ENCODE results near the gene RELL1. TPM values are rescaled to one million over a fixed set of nuclear protein-coding genes. Genes with fewer than 3 reads are reported as not detected.

RELL1 gene
- polyA plus RNA-seq, 1 donor from 2014 or later: 0.47 TPM

DNA sequence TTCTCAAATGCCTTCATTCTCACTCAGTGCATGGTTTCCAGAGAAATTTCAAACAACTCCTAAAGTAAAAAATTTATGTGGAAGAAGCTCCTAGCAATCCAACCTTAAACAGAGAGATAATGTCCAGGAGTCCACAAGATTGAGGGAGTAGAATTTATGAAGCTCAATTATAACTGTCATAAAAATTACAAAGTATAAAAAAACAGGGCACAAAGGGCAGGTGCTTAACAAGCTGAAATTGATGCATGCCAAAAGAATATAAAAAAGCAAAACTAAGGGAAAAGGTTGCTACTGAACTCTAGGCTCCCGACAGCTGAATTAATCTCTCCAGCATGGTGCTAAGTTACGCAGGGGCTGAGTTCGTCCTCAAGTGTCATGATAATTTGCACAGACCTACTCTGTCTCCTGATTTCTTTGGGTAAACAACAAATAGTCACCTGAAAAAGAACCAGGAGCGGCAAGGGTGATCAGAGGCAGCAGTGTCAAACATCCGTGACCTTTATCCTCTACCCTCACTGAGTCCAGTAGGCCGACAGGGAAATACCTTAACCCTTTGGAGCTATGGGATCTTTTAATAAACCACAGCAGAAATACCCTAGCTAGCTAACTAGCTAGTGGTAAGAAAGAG lies 47.2 kb upstream of the RELL1 start:
- Histone ChIP-seq H3K36me3 (ENCODE audit: insufficient read depth, low read length) (no peaks in the 10 kb centered on the region), H3K9me3 (ENCODE audit: low read length) (no peaks in the 10 kb centered on the region), H4K20me1 (ENCODE audit: insufficient read depth) (no peaks in the 10 kb centered on the region), H3K9me2 (ENCODE audit: insufficient read depth, low read length) (no peaks in the 10 kb centered on the region), H3K4me2 (ENCODE audit: low read length) (no peak overlapping the region), H3K27ac (ENCODE audit: low read length) (no peak overlapping the region), H3K9ac (ENCODE audit: low read length) (no peak overlapping the region), H3F3A (ENCODE audit: insufficient read depth, low read length, poor library complexity, severe bottlenecking) (no peaks in the 10 kb centered on the region), H3K79me2 (replicated peaks; ENCODE audit: insufficient read depth, low read length) (no peaks in the 10 kb centered on the region), H3K27me3 (ENCODE audit: insufficient read depth, low read depth, low read length) (no peaks in the 10 kb centered on the region), H3K4me3 (ENCODE audit: low read length) (no peak overlapping the region), H2AFZ (ENCODE audit: low read depth, low read length) (no peak overlapping the region)
- TF ChIP-seq POLR2AphosphoS5 (IDR thresholded peaks at IDR 0.05) (no peak), SMC3 (conservative IDR thresholded peaks at IDR 0.05; ENCODE audit: poor library complexity) (no peak), TAF1 (IDR thresholded peaks at IDR 0.05; ENCODE audit: low read depth) (no peak), MXI1 (conservative IDR thresholded peaks at IDR 0.05; ENCODE audit: poor library complexity, severe bottlenecking) (no peak), EP300 (conservative IDR thresholded peaks at IDR 0.05; ENCODE audit: poor library complexity, severe bottlenecking) (no peak), EZH2 (IDR thresholded peaks at IDR 0.05; ENCODE audit: borderline replicate concordance, insufficient read depth, low read length, poor library complexity, severe bottlenecking) (no peak), RAD21 (conservative IDR thresholded peaks at IDR 0.05) (no peak)
- TF ChIP-seq, protein P1, sequence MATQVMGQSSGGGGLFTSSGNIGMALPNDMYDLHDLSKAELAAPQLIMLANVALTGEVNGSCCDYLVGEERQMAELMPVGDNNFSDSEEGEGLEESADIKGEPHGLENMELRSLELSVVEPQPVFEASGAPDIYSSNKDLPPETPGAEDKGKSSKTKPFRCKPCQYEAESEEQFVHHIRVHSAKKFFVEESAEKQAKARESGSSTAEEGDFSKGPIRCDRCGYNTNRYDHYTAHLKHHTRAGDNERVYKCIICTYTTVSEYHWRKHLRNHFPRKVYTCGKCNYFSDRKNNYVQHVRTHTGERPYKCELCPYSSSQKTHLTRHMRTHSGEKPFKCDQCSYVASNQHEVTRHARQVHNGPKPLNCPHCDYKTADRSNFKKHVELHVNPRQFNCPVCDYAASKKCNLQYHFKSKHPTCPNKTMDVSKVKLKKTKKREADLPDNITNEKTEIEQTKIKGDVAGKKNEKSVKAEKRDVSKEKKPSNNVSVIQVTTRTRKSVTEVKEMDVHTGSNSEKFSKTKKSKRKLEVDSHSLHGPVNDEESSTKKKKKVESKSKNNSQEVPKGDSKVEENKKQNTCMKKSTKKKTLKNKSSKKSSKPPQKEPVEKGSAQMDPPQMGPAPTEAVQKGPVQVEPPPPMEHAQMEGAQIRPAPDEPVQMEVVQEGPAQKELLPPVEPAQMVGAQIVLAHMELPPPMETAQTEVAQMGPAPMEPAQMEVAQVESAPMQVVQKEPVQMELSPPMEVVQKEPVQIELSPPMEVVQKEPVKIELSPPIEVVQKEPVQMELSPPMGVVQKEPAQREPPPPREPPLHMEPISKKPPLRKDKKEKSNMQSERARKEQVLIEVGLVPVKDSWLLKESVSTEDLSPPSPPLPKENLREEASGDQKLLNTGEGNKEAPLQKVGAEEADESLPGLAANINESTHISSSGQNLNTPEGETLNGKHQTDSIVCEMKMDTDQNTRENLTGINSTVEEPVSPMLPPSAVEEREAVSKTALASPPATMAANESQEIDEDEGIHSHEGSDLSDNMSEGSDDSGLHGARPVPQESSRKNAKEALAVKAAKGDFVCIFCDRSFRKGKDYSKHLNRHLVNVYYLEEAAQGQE (IDR thresholded peaks at IDR 0.05; ENCODE audit: borderline replicate concordance): no peak
- TF ChIP-seq, protein P2, sequence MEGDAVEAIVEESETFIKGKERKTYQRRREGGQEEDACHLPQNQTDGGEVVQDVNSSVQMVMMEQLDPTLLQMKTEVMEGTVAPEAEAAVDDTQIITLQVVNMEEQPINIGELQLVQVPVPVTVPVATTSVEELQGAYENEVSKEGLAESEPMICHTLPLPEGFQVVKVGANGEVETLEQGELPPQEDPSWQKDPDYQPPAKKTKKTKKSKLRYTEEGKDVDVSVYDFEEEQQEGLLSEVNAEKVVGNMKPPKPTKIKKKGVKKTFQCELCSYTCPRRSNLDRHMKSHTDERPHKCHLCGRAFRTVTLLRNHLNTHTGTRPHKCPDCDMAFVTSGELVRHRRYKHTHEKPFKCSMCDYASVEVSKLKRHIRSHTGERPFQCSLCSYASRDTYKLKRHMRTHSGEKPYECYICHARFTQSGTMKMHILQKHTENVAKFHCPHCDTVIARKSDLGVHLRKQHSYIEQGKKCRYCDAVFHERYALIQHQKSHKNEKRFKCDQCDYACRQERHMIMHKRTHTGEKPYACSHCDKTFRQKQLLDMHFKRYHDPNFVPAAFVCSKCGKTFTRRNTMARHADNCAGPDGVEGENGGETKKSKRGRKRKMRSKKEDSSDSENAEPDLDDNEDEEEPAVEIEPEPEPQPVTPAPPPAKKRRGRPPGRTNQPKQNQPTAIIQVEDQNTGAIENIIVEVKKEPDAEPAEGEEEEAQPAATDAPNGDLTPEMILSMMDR (IDR thresholded peaks at IDR 0.05; ENCODE audit: poor library complexity, severe bottlenecking): no peak

DNA sequence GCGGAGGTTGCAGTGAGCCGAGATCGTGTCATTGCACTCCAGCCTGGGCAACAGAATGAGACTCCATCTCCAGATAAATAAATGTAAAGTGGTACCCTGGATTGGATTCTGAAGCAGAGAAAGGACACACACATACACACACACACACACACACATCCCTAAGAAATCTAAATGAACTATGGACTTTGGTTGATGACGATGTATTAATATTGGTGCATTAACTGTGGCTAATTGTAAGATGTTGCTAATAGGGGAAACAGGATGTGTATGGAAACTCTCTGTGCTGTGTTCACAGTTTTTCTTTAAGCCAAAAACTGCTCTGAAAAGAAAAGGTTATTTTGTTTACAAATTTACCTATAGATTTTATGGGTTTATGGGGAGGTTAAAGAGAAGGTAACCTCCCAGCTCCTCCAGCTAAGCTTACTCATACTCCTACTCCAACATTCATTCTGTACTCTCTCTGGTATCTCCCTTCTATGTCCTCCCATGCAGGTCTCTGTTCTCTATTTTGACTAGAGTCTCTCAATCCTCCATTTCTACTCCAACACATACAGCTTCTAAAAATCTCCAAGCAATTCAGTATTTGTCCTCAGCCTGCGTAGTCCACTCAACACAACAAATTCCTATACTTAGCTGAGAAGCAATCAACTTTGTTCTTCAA lies 46.5 kb upstream of the RELL1 start:
- Histone ChIP-seq H3K27ac (ENCODE audit: low read length) (no peak overlapping the region), H3K9me3 (ENCODE audit: low read length) (no peaks in the 10 kb centered on the region), H3K36me3 (ENCODE audit: insufficient read depth, low read length) (no peaks in the 10 kb centered on the region), H3K4me3 (ENCODE audit: low read length) (no peak overlapping the region), H4K20me1 (ENCODE audit: insufficient read depth) (no peaks in the 10 kb centered on the region), H3F3A (ENCODE audit: insufficient read depth, low read length, poor library complexity, severe bottlenecking) (no peaks in the 10 kb centered on the region), H3K27me3 (ENCODE audit: insufficient read depth, low read depth, low read length) (no peaks in the 10 kb centered on the region), H2AFZ (ENCODE audit: low read depth, low read length) (no peak overlapping the region), H3K9ac (ENCODE audit: low read length) (no peak overlapping the region), H3K4me2 (ENCODE audit: low read length) (no peak overlapping the region), H3K9me2 (ENCODE audit: insufficient read depth, low read length) (no peaks in the 10 kb centered on the region), H3K79me2 (replicated peaks; ENCODE audit: insufficient read depth, low read length) (no peaks in the 10 kb centered on the region)
- no peak for TF ChIP-seq SMC3 (conservative IDR thresholded peaks at IDR 0.05; ENCODE audit: poor library complexity)
- no peak for TF ChIP-seq POLR2AphosphoS5 (IDR thresholded peaks at IDR 0.05)
- TF ChIP-seq MXI1 (conservative IDR thresholded peaks at IDR 0.05; ENCODE audit: poor library complexity, severe bottlenecking): no peak
- no peak for TF ChIP-seq TAF1 (IDR thresholded peaks at IDR 0.05; ENCODE audit: low read depth)
- TF ChIP-seq EP300 (conservative IDR thresholded peaks at IDR 0.05; ENCODE audit: poor library complexity, severe bottlenecking): no peak
- TF ChIP-seq, protein P2 (IDR thresholded peaks at IDR 0.05; ENCODE audit: poor library complexity, severe bottlenecking): no peak
- TF ChIP-seq, protein P1 (IDR thresholded peaks at IDR 0.05; ENCODE audit: borderline replicate concordance): no peak
- no peak for TF ChIP-seq EZH2 (IDR thresholded peaks at IDR 0.05; ENCODE audit: borderline replicate concordance, insufficient read depth, low read length, poor library complexity, severe bottlenecking)
- no peak for TF ChIP-seq RAD21 (conservative IDR thresholded peaks at IDR 0.05)

All from neural cell (in vitro differentiated cells).